ENCODE results near the gene MRPL34.
A peak's percentile ranks its signal among the peaks of the same experiment; 100 is the strongest.

Gene MRPL34

GRCh38 chr19:17263712-17264640 lies 41.7 kb upstream of the MRPL34 start:
- Histone ChIP-seq H3K4me3 (replicated peaks; ENCODE audit: insufficient read depth, low read length) (no peak overlapping the region), H3K27me3 (ENCODE audit: insufficient read depth, poor library complexity, severe bottlenecking) (no peaks in the 10 kb centered on the region), H3K27ac (replicated peaks) (no peak overlapping the region)
- no peak for DNase-seq (ENCODE audit: low read depth in 1 of 2, low spot score in 1 of 2)
- TF ChIP-seq POLR2AphosphoS5 (IDR thresholded peaks at IDR 0.05; ENCODE audit: low read depth) (no peak), SPI1 (IDR thresholded peaks at IDR 0.05; ENCODE audit: borderline replicate concordance, low read depth) (no peak), REST (IDR thresholded peaks at IDR 0.05; ENCODE audit: insufficient replicate concordance, low read depth) (no peak), GABPA (IDR thresholded peaks at IDR 0.05; ENCODE audit: low read depth) (no peak), CTCF (IDR thresholded peaks at IDR 0.05; ENCODE audit: insufficient read depth, low read length) (no peak)

GRCh38 chr19:17264641-17264979 lies 41.1 kb upstream of the MRPL34 start, which contains the start of gene USHBP1:
Gene USHBP1 (minus strand): TSS chr19:17264745. CDS start chr19:17264299, 446 bp downstream.
- no peaks in the 10 kb centered on the region for H3K27me3 ChIP-seq (ENCODE audit: insufficient read depth, poor library complexity, severe bottlenecking)
- no peak within 1 kb of the TSS for H3K27ac ChIP-seq (replicated peaks)
- TF ChIP-seq REST (IDR thresholded peaks at IDR 0.05; ENCODE audit: insufficient replicate concordance, low read depth) (no peak), GABPA (IDR thresholded peaks at IDR 0.05; ENCODE audit: low read depth) (no peak), POLR2AphosphoS5 (IDR thresholded peaks at IDR 0.05; ENCODE audit: low read depth) (no peak), SPI1 (IDR thresholded peaks at IDR 0.05; ENCODE audit: borderline replicate concordance, low read depth) (no peak), CTCF (IDR thresholded peaks at IDR 0.05; ENCODE audit: insufficient read depth, low read length) (no peak)
- H3K4me3 ChIP-seq (replicated peaks; ENCODE audit: insufficient read depth, low read length) = no peak within 1 kb of the TSS
- DNase-seq (ENCODE audit: low read depth in 1 of 2, low spot score in 1 of 2) = no peak

GRCh38 chr19:17266026-17266425 lies 39.6 kb upstream of the MRPL34 start:
- Histone ChIP-seq H3K27me3 (ENCODE audit: insufficient read depth, poor library complexity, severe bottlenecking) (no peaks in the 10 kb centered on the region), H3K27ac (replicated peaks) (peak overlapping the region; percentile 25), H3K4me3 (replicated peaks; ENCODE audit: insufficient read depth, low read length) (no peak overlapping the region)
- DNase-seq (ENCODE audit: low read depth in 1 of 2, low spot score in 1 of 2) = no peak
- no peak for TF ChIP-seq CTCF (IDR thresholded peaks at IDR 0.05; ENCODE audit: insufficient read depth, low read length)
- TF ChIP-seq GABPA (IDR thresholded peaks at IDR 0.05; ENCODE audit: low read depth) = no peak
